GM06990 (cell line): ENCODE results near the gene NPTN.

Source experiments
- DNase-seq: peaks from one replicate; pipeline ENCODE4 v3.0.0-alpha.2; 2011; ENCODE audit not compliant: insufficient read length; ENCODE audit errors: extremely low read depth
- H3K27me3 ChIP-seq: replicated peaks from 2 replicates; pipeline ENCODE4 v1.6.0; 2011; ENCODE audit warnings: low read length; ENCODE audit not compliant: control insufficient read depth, insufficient read depth
- H3K36me3 ChIP-seq: 2 replicates; pipeline ENCODE4 v1.5.1; 2011; ENCODE audit warnings: low read length; ENCODE audit not compliant: control insufficient read depth, insufficient read depth
- H3K4me3 ChIP-seq: replicated peaks from 2 replicates; pipeline ENCODE4 v1.5.1; 2011; ENCODE audit warnings: low read depth, mild to moderate bottlenecking, control low read depth, low read length
- TF ChIP-seq, protein P1 (sequence below): IDR thresholded peaks from 2 replicates; pipeline ENCODE4 v1.5.1; 2011; ENCODE audit warnings: low read length, control low read depth, mild to moderate bottlenecking, inconsistent platforms; ENCODE audit not compliant: insufficient read depth, poor library complexity, severe bottlenecking

Gene NPTN

DNA sequence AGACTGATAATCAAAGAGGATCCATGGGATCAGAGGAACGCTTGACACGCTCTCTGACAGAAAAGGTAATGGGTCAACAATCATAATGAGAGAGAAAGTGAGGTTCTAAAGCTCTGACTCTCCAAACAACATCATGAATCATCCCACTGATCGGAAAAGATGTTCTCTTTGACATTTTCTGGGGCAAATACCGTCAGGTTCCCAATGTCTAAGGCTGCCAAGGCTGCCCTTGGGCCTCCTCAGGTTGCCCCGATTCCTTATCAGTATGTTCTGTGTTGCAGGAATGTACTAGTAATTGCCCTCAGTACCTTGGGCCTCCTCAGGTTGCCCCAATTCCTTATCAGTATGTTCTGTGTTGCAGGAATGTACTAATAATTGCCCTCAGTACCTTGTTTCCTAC is 60.9 kb downstream of the NPTN start:
- TF ChIP-seq, protein P1, sequence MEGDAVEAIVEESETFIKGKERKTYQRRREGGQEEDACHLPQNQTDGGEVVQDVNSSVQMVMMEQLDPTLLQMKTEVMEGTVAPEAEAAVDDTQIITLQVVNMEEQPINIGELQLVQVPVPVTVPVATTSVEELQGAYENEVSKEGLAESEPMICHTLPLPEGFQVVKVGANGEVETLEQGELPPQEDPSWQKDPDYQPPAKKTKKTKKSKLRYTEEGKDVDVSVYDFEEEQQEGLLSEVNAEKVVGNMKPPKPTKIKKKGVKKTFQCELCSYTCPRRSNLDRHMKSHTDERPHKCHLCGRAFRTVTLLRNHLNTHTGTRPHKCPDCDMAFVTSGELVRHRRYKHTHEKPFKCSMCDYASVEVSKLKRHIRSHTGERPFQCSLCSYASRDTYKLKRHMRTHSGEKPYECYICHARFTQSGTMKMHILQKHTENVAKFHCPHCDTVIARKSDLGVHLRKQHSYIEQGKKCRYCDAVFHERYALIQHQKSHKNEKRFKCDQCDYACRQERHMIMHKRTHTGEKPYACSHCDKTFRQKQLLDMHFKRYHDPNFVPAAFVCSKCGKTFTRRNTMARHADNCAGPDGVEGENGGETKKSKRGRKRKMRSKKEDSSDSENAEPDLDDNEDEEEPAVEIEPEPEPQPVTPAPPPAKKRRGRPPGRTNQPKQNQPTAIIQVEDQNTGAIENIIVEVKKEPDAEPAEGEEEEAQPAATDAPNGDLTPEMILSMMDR, result no peak
- Histone ChIP-seq H3K36me3 (peaks cover 33% of the 10 kb centered on the region), H3K27me3 (no peaks in the 10 kb centered on the region), H3K4me3 (no peak overlapping the region)
- no peak for DNase-seq

- Histone ChIP-seq H3K27me3 (no peaks in the 10 kb centered on the region), H3K36me3 (peaks cover 35% of the 10 kb centered on the region), H3K4me3 (no peak overlapping the region)
- TF ChIP-seq, protein P1, result no peak
- DNase-seq, result no peak
These were observed 61.8 kb downstream of the NPTN start for GRCh38 chr15:73571346-73571745.

DNA sequence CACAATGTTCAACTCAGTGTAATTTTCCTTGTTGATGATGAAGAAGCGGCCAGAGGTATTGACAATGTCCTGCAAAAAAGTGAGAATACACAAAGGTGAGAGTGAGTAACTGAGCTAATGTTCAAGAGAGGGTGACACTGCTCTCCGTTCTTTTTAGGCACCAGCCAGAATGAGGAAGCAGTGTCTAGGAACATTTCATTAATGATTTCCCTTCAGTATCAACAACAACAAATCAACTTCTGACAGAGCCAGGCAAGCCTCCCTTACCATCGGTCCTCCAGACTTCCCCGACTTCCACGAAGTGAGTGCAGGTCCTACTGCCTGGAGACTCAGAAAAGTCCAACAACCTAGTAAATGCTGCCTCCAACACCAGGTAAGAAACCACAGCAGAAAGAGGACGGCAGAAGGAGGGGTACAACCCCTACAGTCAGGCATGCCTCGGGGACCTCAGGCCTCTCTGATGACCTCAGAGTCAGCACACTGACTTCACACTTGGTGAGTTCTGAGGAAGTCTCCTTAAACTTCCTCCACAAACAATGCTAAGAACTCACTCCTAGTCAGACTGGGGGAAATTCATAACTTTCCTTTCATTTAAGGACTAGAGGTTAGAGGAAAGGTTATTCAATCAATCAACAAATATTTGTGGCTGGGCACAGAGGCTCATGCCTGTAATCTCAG is 62.7 kb downstream of the NPTN start:
- Histone ChIP-seq H3K4me3 (no peak overlapping the region), H3K36me3 (peaks cover 31% of the 10 kb centered on the region), H3K27me3 (no peaks in the 10 kb centered on the region)
- TF ChIP-seq, protein P1, result no peak
- DNase-seq, result no peak

GRCh38 chr15:73569361-73569760 is 63.8 kb downstream of the NPTN start:
- TF ChIP-seq, protein P1, result no peak
- Histone ChIP-seq H3K36me3 (peaks cover 30% of the 10 kb centered on the region), H3K4me3 (no peak overlapping the region), H3K27me3 (no peaks in the 10 kb centered on the region)
- no peak for DNase-seq

GRCh38 chr15:73568564-73569280 is 64.5 kb downstream of the NPTN start:
- Histone ChIP-seq H3K27me3 (no peaks in the 10 kb centered on the region), H3K36me3 (peaks cover 30% of the 10 kb centered on the region)
- TF ChIP-seq, protein P1, result no peak

More at GRCh38 chr15:73568564-73569280, 64.5 kb downstream of the NPTN start:
- DNase-seq, result no peak
- no peak overlapping the region for H3K4me3 ChIP-seq
